GM12801 (cell line): Measurements from ENCODE around the gene SLC1A4.

Source experiments
- CTCF ChIP-seq: IDR thresholded peaks from one replicate; pipeline ENCODE4 v1.5.1; 2011; ENCODE audit warnings: control low read depth; ENCODE audit not compliant: insufficient read length; ENCODE audit errors: extremely low read depth

SLC1A4 gene

DNA sequence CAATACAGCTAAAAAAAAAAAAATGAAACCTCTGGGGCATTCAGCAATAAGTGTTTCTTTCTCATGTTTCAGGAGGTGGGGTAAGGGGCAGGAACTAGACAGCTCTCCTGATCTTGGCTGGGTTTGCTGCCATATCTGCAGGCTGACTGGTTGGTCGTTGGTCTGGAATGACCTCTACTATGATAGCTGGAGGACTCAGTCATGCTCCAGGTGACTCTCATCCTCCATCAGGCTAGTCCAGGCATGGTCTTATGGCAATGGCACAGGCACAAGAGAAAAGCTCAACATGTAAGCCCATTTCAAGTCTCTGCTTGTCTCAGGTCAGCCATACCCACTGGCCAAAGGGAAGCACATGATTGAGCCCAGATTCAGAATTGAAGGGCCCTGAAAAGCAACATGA is 9.5 kb upstream of the SLC1A4 start:
- TF ChIP-seq CTCF: no peak

DNA sequence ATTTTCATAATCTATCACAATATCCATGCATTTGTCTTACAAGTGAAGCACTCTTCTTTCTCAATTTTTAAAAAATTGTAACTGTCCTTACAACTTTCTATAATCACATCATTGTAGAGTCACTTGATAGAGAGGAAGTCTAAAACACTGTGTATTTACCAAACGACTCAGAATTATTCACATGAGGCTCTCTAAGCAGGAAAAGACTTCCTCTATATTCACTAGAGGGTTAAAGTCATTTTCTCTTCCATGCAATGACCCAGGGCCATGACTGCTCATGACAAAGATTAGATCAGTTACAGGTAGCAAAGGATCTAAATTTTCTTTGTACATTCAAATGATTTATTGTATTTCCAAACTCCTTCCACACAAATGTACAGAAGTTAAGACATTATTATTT is 9.0 kb upstream of the SLC1A4 start:
- no peak for TF ChIP-seq CTCF

GRCh38 chr2:64982311-64982857 is 6.8 kb upstream of the SLC1A4 start:
- no peak for TF ChIP-seq CTCF

DNA sequence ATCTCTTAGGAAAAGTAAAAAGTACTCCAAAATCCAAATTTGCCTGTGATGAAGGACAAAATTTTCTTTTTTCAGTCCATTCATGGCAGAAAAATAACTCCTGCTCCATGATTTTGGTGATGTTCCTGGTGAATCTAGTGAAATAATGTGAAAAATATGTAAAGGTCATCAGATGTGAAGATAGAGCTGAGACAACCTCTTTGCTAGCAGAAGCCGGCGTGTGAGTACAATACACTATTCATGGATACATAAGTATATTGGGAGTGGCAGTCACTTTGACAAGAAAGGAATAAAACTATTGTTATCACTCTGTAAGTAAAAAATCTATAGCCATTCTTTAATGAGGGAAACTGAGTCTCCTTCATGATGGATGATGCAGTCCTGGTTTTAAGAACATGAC is 6.3 kb upstream of the SLC1A4 start:
- no peak for TF ChIP-seq CTCF

DNA sequence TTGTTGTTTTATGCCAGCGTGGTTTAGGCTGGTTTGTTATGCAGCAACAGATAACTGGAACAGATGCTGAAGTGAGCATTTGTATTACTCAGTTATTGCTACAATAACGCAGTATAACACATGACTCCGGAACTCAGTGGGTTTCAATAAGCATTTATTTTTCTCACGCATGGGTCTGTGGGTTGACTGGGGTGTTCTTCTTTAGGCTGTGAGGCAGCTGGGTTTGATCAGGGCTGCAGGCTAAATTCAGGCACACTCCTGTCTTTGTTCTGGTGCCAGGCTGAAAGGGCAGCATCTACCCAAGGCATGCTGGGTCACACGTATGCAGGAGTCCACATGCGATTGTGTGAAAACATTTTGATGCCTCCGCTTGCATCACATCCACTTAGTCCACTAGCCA is 3.8 kb upstream of the SLC1A4 start:
- TF ChIP-seq CTCF: no peak

GRCh38 chr2:64987001-64987955 is 1.9 kb upstream of the SLC1A4 start:
- no peak for TF ChIP-seq CTCF

DNA sequence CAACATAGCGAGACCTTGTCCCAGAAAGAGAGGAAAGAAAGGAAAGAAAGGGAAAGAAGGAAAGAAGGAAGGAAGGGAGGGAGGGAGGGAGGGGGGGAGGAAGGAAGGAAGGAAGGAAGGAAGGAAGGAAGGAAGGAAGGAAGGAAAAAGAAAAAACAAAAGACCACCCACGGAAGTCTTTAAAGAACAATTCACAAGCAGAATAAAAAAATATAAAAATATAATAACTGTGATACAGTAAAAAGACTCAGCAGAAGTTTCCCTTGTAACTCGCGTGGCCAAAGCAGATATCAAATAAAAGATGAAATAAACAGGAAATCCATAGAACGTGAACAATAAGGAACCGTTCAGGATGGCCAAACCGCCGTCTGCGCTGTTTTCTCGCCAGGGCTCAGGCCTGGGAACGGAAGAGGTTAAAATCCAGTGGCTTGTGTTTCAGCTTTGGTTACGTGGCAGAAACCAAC is 1.2 kb upstream of the SLC1A4 start:
- TF ChIP-seq CTCF: no peak
